CD4-positive, alpha-beta T cell (primary cell): ENCODE measurements around the gene SEC24D. TPM values are rescaled to one million over a fixed set of nuclear protein-coding genes. Genes with fewer than 3 reads are reported as not detected.

Source experiments
- ATAC-seq: fragments of 200-7000 bp; cut with Tn5 transposase; one replicate; pipeline ENCODE4 v1.10.0; 2022; ENCODE audit warnings: mild to moderate bottlenecking; ENCODE audit not compliant: poor library complexity
- CTCF ChIA-PET: fragments of 350-600 bp; sonication (Branson Sonifier 250); formaldehyde crosslinking; loops from one replicate; lab custom pipeline; 2021; ENCODE audit warnings: antibody characterized with exemption, inconsistent platforms; lab: Charles Lee
- POLR2A ChIA-PET: fragments of 350-600 bp; sonication (Branson Sonifier 250); formaldehyde crosslinking; loops from one replicate; lab custom pipeline; 2021; ENCODE audit warnings: antibody characterized with exemption, inconsistent platforms; lab: Charles Lee
- DNase-seq, 14 experiments: peaks; one replicate each; pipeline ENCODE4 v3.0.0-alpha.2; 2013 to 2020; ENCODE audit warnings: mixed read lengths in 2 of 14
- H3K27ac ChIP-seq, 2 donors: one replicate each; pipeline versions ENCODE4 v1.5.1 to v1.7.0; 2013; ENCODE audit warnings: low read length in 2 of 2, low read depth in 1 of 2, mild to moderate bottlenecking in 1 of 2
- H3K27me3 ChIP-seq, 2 experiments: 1 replicate in 1 of 2; 2 replicates in 1 of 2; pipeline versions ENCODE4 v1.6.1 to v1.7.0; 2013; ENCODE audit warnings: low read length in 2 of 2, control low read depth in 1 of 2, mild to moderate bottlenecking in 1 of 2, moderate library complexity in 1 of 2; ENCODE audit not compliant: insufficient read depth in 2 of 2, control insufficient read depth in 1 of 2
- H3K36me3 ChIP-seq: one replicate; pipeline ENCODE4 v1.6.1; 2013; ENCODE audit warnings: low read length, control low read depth; ENCODE audit not compliant: insufficient read depth
- H3K4me1 ChIP-seq: one replicate; pipeline ENCODE4 v1.6.1; 2013; ENCODE audit warnings: low read length, control low read depth; ENCODE audit not compliant: insufficient read depth
- H3K4me3 ChIP-seq: one replicate; pipeline ENCODE4 v1.5.1; 2013; ENCODE audit warnings: mild to moderate bottlenecking, low read length, moderate library complexity
- H3K9me3 ChIP-seq, 2 experiments: 1 replicate in 1 of 2; 2 replicates in 1 of 2; pipeline versions ENCODE4 v1.6.1 to v1.7.0; 2013; ENCODE audit warnings: low read length in 2 of 2, mild to moderate bottlenecking in 2 of 2, control low read depth in 1 of 2, moderate library complexity in 1 of 2; ENCODE audit not compliant: control insufficient read depth in 1 of 2, insufficient read depth in 1 of 2
- H3K27ac Mint-ChIP-seq: one replicate; pipeline ENCODE4 v1.8.0; 2020; ENCODE audit warnings: mixed read lengths
- H3K27me3 Mint-ChIP-seq: one replicate; pipeline ENCODE4 v1.8.0; 2021; ENCODE audit warnings: mixed read lengths
- H3K36me3 Mint-ChIP-seq: one replicate; pipeline ENCODE4 v1.8.0; 2021; ENCODE audit warnings: low read depth, mixed read lengths
- H3K4me1 Mint-ChIP-seq: one replicate; pipeline ENCODE4 v1.8.0; 2021; ENCODE audit warnings: low read depth, mixed read lengths
- H3K4me3 Mint-ChIP-seq: one replicate; pipeline ENCODE4 v1.8.0; 2020; ENCODE audit warnings: mild to moderate bottlenecking, mixed read lengths
- H3K9me3 Mint-ChIP-seq: one replicate; pipeline ENCODE4 v1.8.0; 2020; ENCODE audit warnings: mixed read lengths
- intact Hi-C, 2 experiments: fragments of 100-400 bp; cut with DNase I in 1 of 2; cut with micrococcal nuclease in 1 of 2; formaldehyde crosslinking; loops; one replicate each; pipeline versions ENCODE4 v1.15.1 to v1.9.0; 2023 to 2025; cut with DNase I, micrococcal nuclease
- total RNA-seq, 174 experiments: library from RNA in 2 of 174; stranded (reverse) in 2 of 174; gene quantifications; one replicate each; pipeline ENCODE4 v1.2.3 and lab custom pipeline; 2021 to 2026
- TF ChIP-seq, protein P1 (sequence below): fragments of 200-600 bp; IDR thresholded peaks from one replicate; pipeline ENCODE4 v1.8.0; 2022; ENCODE audit warnings: antibody characterized with exemption, mild to moderate bottlenecking

SEC24D gene
- total RNA-seq, 2 experiments from 2014 or later, result 13.9 to 14.8 TPM

GRCh38 chr4:118716304-118716703, 119.6 kb downstream of the SEC24D start:
- Mint-ChIP-seq H3K4me1 (no peaks in the 10 kb centered on the region), H3K9me3 (no peaks in the 10 kb centered on the region), H3K4me3 (no peak overlapping the region), H3K36me3 (peaks cover 24% of the 10 kb centered on the region), H3K27me3 (no peaks in the 10 kb centered on the region), H3K27ac (no peak overlapping the region)
- Histone ChIP-seq H3K27me3 (no peaks in the 10 kb centered on the region), H3K27ac (no peak overlapping the region), H3K9me3 (no peaks in the 10 kb centered on the region), H3K36me3 (peaks cover 5% of the 10 kb centered on the region), H3K4me1 (no peaks in the 10 kb centered on the region), H3K4me3 (no peak overlapping the region)
- DNase-seq (no peak), ATAC-seq (no peak)
- intact Hi-C loops, result no loop called here
- ChIA-PET POLR2A (no interaction called here), CTCF (no interaction called here)
- TF ChIP-seq, protein P1, sequence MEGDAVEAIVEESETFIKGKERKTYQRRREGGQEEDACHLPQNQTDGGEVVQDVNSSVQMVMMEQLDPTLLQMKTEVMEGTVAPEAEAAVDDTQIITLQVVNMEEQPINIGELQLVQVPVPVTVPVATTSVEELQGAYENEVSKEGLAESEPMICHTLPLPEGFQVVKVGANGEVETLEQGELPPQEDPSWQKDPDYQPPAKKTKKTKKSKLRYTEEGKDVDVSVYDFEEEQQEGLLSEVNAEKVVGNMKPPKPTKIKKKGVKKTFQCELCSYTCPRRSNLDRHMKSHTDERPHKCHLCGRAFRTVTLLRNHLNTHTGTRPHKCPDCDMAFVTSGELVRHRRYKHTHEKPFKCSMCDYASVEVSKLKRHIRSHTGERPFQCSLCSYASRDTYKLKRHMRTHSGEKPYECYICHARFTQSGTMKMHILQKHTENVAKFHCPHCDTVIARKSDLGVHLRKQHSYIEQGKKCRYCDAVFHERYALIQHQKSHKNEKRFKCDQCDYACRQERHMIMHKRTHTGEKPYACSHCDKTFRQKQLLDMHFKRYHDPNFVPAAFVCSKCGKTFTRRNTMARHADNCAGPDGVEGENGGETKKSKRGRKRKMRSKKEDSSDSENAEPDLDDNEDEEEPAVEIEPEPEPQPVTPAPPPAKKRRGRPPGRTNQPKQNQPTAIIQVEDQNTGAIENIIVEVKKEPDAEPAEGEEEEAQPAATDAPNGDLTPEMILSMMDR, result no peak

DNA sequence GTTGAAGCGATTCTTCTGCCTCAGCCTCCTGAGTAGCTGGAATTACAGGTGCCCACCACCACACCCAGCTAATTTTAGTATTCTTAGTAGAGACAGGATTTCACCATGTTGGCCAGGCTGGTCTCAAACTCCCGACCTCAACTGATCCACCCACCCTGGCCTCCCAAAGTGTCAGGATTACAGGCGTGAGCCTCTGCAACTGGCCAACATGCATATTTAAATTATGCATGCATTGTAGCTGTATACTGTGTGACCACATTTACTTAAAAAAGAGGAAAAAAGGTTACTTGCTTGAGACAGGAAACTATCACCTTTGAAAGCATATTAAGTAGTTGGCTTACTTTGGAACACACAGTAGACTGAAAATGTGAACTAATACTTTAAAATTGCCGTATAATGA, 121.2 kb downstream of the SEC24D start:
- intact Hi-C loops, result no loop called here
- Mint-ChIP-seq H3K27me3 (no peaks in the 10 kb centered on the region), H3K36me3 (peaks cover 39% of the 10 kb centered on the region), H3K27ac (no peak overlapping the region), H3K4me1 (no peaks in the 10 kb centered on the region), H3K4me3 (no peak overlapping the region), H3K9me3 (no peaks in the 10 kb centered on the region)
- POLR2A ChIA-PET, result interaction anchor here (0.9 to 1.1 kb wide), 2 partner anchors 15 to 30 kb away, joined by 3 read pairs; partner anchors contain the start of gene METTL14
- DNase-seq (no peak), ATAC-seq (no peak)
- Histone ChIP-seq H3K27me3 (no peaks in the 10 kb centered on the region), H3K4me3 (no peak overlapping the region), H3K4me1 (no peaks in the 10 kb centered on the region), H3K27ac (no peak overlapping the region), H3K9me3 (no peaks in the 10 kb centered on the region), H3K36me3 (peaks cover 21% of the 10 kb centered on the region)
- TF ChIP-seq, protein P1, result no peak
- CTCF ChIA-PET, result interaction anchor here (1.0 kb wide), 1 partner anchor 39 kb away, joined by 3 read pairs; no protein-coding TSS in a partner anchor

DNA sequence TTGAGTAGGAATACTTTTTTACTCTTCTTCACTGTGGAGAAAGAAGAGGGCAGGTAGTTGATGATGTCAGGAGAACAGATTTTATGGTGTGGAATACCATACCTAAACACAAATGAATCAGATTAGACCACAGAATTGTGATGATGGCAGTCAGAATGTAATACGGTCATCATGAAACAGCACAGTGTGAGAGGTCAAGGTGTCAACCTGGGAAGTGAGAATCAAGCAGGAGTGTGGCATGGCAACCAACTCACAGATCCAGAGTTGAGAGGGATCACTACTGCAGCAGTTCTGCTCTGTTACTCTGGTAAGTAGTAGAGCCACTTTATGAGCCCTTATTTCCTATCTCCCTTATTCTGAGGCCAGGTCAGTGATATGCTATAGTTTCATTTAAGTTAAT, 123.1 kb downstream of the SEC24D start:
- Mint-ChIP-seq H3K27me3 (no peaks in the 10 kb centered on the region), H3K4me1 (no peaks in the 10 kb centered on the region), H3K27ac (no peak overlapping the region), H3K36me3 (peaks cover 57% of the 10 kb centered on the region), H3K9me3 (no peaks in the 10 kb centered on the region), H3K4me3 (no peak overlapping the region)
- ATAC-seq, result no peak
- no peak overlapping the region for H3K4me3 ChIP-seq
- POLR2A ChIA-PET, result no interaction called here
- CTCF ChIA-PET, result no interaction called here
- intact Hi-C loops, result no loop called here
- H3K4me1 ChIP-seq, result no peaks in the 10 kb centered on the region
- TF ChIP-seq, protein P1, result no peak
- H3K36me3 ChIP-seq, result peaks cover 39% of the 10 kb centered on the region
- no peak overlapping the region for H3K27ac ChIP-seq
- DNase-seq, result no peak
- no peaks in the 10 kb centered on the region for H3K9me3 ChIP-seq
- no peaks in the 10 kb centered on the region for H3K27me3 ChIP-seq
